ENCODE measurements around the gene CA5A. TPM values are rescaled to one million over a fixed set of nuclear protein-coding genes. Genes with fewer than 3 reads are reported as not detected.
A peak's percentile ranks its signal among the peaks of the same experiment; 100 is the strongest.
"Not testable (repeated sequence)": the region's sequence is repeated elsewhere in the genome, so short reads cannot be mapped to it uniquely, and the experiment has no call there.

CA5A gene
- total RNA-seq, 2 donors from 2014 or later, result not detected

DNA sequence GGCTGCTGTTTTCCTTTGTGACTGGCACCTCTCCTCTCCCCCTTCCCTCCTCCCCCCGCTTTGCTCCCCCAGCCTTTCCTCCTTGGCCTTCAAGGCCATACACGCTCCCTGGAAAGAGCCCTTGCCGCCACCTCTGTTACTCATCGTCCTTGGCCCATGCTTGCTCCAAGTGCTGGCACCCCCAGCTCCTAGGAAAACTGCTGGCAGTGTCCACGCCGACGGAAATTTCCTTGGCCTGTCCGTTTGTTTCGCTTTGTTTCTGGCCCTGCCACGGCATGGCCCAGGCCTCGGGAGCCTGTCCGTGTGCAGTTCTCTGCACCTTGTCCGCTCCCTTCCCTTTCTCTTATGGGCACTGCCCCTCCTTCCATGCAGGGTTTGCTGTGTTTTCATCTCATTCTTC is 18.0 kb downstream of the CA5A start:
- no peak overlapping the region for H3K4me3 Mint-ChIP-seq
- H3K4me1 Mint-ChIP-seq (ENCODE audit: low read depth in 2 of 2), result peaks cover 0 to 2% of the 10 kb centered on the region in 2 donors
- peaks cover 7 to 8% of the 10 kb centered on the region in 2 donors for H3K27me3 Mint-ChIP-seq
- no peaks in the 10 kb centered on the region for H3K9me3 Mint-ChIP-seq
- H3K27ac Mint-ChIP-seq, result no peak overlapping the region
- H3K36me3 Mint-ChIP-seq, result no peaks in the 10 kb centered on the region
- ATAC-seq (no peak), DNase-seq (ENCODE audit: low spot score) (no peak)

DNA sequence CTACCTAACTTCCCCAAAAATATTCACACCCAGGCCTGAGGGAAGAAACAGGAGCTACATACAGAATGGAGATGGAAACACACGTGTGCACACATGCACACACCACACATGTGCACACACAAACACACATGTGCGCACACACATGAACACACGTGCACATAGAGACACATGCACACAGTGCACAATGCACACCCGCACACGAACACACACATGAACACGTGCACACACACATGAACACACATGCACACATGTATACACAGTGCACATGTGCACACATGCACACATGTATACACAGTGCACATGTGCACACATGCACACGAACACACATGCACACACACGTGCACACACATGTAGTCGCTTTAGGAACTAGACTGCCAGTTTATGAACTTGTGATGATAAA is 18.8 kb downstream of the CA5A start:
- H3K4me1 Mint-ChIP-seq (ENCODE audit: low read depth in 2 of 2), result peaks cover 2% of the 10 kb centered on the region in 2 donors
- no peaks in the 10 kb centered on the region for H3K9me3 Mint-ChIP-seq
- ATAC-seq (no peak), DNase-seq (ENCODE audit: low spot score) (no peak)
- H3K27ac Mint-ChIP-seq, result no peak overlapping the region
- H3K36me3 Mint-ChIP-seq, result no peaks in the 10 kb centered on the region
- H3K4me3 Mint-ChIP-seq, result no peak overlapping the region
- peaks cover 10% of the 10 kb centered on the region in 2 donors for H3K27me3 Mint-ChIP-seq

DNA sequence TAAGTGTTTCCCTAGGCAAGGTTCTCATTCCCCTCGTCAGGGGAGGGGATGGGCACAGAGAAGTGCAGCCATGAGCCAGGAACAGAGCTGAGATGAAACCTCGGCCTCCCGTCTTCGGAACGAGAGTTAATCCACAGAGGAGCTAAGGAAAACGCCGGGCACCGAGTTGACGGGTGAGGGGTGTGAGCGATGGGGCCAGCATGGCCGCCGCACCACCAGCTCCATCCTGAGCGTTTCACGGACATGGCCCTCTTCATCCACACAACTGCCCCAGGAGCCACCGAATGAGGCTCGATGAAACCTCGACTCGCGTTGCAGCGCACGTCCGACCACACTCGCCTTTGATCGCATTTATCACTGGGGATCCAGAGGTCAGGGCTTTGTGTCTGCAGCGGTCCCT is 21.5 kb downstream of the CA5A start:
- no peak overlapping the region for H3K4me3 Mint-ChIP-seq
- no peaks in the 10 kb centered on the region for H3K9me3 Mint-ChIP-seq
- peaks cover 4% of the 10 kb centered on the region in 2 donors for H3K4me1 Mint-ChIP-seq (ENCODE audit: low read depth in 2 of 2)
- ATAC-seq, result no peak
- H3K27me3 Mint-ChIP-seq, result peaks cover 13% of the 10 kb centered on the region in 2 donors
- DNase-seq (ENCODE audit: low spot score), result peak; percentile 50
- H3K27ac Mint-ChIP-seq, result no peak overlapping the region
- no peaks in the 10 kb centered on the region for H3K36me3 Mint-ChIP-seq

DNA sequence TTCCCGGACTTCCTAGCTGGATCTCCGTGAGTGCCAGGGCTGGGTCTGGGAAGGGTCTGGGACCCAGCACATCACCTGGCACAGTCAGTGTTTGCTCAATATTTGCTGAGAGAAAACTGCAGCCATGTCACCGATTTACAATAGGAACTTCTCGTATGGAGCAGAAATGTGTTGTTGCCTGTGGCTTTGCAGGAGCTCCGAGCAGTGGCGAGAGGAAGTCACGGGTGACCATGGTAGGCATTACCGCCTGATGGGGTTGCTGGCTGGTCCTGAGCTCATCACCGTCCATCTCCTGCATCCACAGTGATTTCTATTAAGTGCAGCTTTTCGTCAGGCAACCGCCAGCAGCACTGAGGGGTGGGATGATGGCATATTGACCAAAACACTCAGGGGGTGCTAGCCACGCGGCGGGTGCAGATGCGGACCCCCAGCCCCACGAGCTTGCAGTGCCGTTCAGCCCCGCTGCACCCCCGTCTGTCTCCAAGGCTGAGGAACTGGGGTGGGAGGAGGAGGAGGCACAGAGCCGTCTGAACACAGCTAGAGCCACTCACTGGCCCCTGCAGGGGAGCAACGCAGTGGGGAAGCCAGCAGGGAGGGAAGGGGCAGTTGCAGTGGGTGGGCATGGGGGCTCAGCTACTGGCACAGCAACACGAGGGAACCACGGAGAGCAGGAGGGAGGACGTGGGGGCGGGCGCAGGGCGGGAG is 22.2 kb downstream of the CA5A start:
- not testable (repeated sequence) for H3K4me1 Mint-ChIP-seq (ENCODE audit: low read depth in 2 of 2); H3K27ac Mint-ChIP-seq; H3K9me3 Mint-ChIP-seq; H3K36me3 Mint-ChIP-seq; DNase-seq (ENCODE audit: low spot score); ATAC-seq; H3K4me3 Mint-ChIP-seq
- H3K27me3 Mint-ChIP-seq, result peaks cover 13 to 15% of the 10 kb centered on the region in 2 donors

DNA sequence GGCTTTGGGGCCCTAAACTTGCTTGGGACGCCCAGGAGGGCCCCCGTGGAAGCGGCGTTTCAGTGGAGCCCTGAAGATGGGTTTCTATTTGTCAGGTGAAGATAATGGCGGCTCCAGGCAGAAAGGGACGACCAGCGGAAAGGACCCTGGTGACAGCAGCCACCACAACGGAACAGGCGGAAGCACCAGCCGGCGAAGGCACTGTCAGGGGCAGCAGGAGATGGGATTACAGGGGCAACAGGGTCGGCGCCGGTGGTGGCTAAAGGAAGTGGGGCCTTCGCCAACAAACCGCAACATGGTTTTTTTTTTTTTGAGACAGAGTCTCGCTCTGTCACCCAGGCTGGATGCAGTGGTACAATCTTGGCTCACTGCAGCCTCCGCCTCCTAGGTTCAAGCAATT is 23.6 kb downstream of the CA5A start:
- H3K36me3 Mint-ChIP-seq; ATAC-seq; H3K9me3 Mint-ChIP-seq; H3K4me1 Mint-ChIP-seq (ENCODE audit: low read depth in 2 of 2): not testable (repeated sequence)
- Mint-ChIP-seq H3K27ac (peak overlapping the region in 1 of 2 donors; percentile 74), H3K27me3 (peaks cover 6 to 11% of the 10 kb centered on the region in 2 donors), H3K4me3 (peak overlapping the region; percentile 15)
- DNase-seq (ENCODE audit: low spot score), result peak; percentile 42

DNA sequence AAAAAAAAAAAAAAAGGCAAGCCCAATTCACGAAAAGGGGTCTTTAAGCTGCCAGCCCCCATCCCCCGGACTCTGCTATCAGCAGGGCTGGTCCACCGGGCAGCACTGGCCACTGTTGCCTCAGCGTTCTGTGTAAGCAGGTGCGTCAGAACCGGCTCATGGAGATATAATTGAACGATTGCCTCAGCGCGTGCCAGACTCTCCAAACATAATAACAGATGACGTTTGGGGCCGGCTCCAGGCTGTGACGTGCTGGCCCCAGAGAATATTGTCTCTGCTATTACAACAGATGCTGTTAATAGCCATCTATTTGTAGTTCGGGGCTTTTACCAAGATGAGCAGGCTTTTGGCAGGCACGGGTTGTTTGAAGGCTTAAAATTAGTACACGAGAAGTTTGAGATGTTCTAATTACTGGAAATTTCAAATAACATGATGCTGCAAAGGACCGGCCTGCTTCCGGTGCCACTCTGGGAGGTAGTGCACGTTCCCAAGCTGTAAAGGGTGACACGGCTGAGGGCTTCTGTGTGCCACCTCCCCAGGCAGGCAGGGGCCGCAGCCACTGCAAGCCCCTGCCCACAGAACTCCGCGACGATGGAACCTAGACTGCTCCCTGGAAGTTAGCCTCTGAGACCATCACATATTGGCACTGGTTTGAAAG is 25.1 kb downstream of the CA5A start:
- not testable (repeated sequence) for H3K27ac Mint-ChIP-seq
- DNase-seq (ENCODE audit: low spot score), result peak; percentile 31

DNA sequence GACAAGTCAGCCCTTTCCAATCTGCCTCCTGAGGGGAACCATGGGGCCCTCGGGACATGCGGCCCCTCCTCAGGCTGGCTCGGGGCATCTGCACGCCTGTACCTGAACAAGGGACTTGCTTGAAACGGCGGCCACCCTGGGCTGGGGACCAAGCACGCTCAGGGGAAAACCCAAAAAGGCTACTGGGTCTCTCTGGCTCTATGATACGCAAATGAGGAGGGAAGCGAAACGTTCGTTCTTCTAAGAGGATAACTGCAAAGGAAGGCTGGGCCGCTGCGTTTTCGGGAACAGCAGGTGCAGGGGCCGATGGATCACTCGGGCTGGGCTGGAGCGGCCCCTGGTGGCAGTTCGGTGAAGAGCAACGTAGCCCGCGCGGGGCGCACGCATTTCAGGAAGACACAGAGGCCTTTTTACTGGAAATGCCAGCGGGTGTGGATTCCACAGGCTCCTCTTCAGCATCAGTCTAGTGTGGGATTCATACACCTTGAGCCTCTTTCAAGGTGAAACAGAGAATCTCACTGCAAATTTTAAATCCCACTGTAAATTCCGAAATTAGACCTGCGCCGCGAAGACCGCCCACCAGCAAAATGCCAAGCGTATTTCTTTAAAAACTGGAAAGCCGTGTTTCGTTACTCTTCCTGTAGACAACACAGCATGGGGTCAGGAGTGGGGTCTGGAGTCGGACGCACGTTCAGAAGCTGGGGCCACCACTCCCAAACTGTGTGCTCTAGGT is 27.0 kb downstream of the CA5A start:
- not testable (repeated sequence) for H3K9me3 Mint-ChIP-seq; H3K4me3 Mint-ChIP-seq; H3K36me3 Mint-ChIP-seq; H3K4me1 Mint-ChIP-seq (ENCODE audit: low read depth in 2 of 2); H3K27me3 Mint-ChIP-seq
- ATAC-seq, result peak; percentile 80 to 85
- H3K27ac Mint-ChIP-seq, result peak overlapping the region in 1 of 2 donors; percentile 37
- DNase-seq (ENCODE audit: low spot score), result peak; percentile 76

More for the DNA sequence above, 25.1 kb downstream of the CA5A start:
- ATAC-seq; H3K36me3 Mint-ChIP-seq; H3K4me3 Mint-ChIP-seq; H3K9me3 Mint-ChIP-seq; H3K4me1 Mint-ChIP-seq (ENCODE audit: low read depth in 2 of 2): not testable (repeated sequence)
- H3K27me3 Mint-ChIP-seq, result peaks cover 6 to 11% of the 10 kb centered on the region in 2 donors

DNA sequence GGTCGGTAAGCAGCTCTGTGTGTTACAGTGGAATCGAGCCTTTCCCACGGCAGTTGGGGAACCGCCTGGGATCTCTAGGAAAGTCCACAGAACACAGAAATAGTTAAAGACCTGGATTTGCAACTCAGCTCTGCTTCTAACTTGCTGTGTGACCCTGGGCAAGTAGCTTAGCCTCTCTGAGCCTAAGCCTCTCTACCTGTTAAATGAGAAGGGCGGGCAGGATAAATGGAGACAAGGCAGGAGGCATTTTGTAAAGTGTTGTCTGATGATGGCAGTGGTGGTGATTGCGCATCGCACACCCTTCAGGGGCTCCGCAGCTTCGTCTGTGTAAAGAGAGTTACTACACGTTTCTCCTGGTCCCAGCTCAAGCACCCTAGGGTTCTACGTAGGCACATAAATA is 28.2 kb downstream of the CA5A start:
- H3K4me3 Mint-ChIP-seq; H3K27me3 Mint-ChIP-seq; H3K27ac Mint-ChIP-seq; DNase-seq (ENCODE audit: low spot score); H3K9me3 Mint-ChIP-seq; ATAC-seq; H3K4me1 Mint-ChIP-seq (ENCODE audit: low read depth in 2 of 2); H3K36me3 Mint-ChIP-seq: not testable (repeated sequence)

DNA sequence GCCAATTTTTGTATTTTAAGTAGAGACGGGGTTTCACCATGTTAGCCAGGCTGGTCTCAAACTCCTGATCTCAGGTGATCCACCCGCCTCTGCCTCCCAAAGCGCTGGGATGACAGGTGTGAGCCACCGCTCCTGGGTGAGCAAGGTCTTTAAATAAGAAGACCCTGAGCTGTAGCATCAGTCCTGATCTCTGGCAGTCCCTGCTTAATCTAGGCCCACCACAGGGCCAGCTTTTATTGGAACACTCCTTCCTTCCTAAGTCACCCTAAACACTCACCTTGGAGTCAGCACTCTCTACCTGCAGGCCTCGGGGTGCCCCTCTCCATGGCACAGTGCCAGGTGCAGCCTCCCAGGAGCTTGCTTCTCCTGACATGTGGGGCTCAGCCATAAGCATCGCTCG is 30.8 kb downstream of the CA5A start:
- H3K4me1 Mint-ChIP-seq (ENCODE audit: low read depth in 2 of 2); H3K9me3 Mint-ChIP-seq; H3K27ac Mint-ChIP-seq; H3K36me3 Mint-ChIP-seq; H3K27me3 Mint-ChIP-seq; H3K4me3 Mint-ChIP-seq: not testable (repeated sequence)
- DNase-seq (ENCODE audit: low spot score), result peak; percentile 39
- peak in 1 of 2 donors; percentile 6 for ATAC-seq

DNA sequence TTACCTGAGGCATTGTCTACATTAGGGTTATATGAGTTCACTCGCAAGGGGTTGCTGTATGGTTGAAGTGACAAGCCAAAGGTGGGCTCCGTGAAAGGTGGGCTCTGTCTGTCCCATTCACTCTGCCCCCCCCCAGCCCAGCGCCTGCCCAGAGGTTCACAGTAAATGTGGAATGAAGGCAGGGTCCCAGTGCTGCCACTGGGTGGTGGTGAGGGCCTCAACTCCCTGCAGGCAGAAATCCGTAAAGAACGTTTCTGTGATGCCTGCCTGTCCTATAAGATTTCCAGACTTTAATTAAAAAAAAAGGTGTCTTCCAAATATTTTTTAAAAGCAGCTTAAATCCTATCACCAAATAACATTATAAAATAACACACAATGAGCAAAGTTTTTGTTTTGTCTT is 31.4 kb downstream of the CA5A start:
- not testable (repeated sequence) for H3K4me3 Mint-ChIP-seq, H3K27ac Mint-ChIP-seq

DNA sequence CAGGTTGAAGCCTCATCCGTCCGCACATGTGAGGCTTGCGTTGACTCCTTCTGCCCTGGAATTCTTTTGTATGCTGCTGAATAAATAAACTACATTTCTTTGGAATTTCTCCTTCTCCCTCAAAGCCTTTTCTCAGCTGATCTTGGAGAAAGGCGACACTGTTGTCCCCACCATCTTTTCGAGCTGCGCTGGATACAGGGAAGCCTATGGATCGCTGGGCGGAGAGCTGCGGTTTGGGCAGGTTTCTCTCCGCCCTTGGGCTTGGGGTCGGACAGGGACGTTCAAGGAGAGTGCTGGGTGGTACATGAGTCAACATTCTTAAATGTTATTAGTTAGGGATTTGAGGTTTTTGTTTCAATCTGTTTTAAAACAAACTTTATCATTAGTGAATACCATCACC is 35.8 kb downstream of the CA5A start:
- not testable (repeated sequence) for ATAC-seq; DNase-seq (ENCODE audit: low spot score); H3K27me3 Mint-ChIP-seq; H3K4me3 Mint-ChIP-seq; H3K9me3 Mint-ChIP-seq; H3K36me3 Mint-ChIP-seq; H3K27ac Mint-ChIP-seq
- peaks cover 26 to 27% of the 10 kb centered on the region in 2 donors for H3K4me1 Mint-ChIP-seq (ENCODE audit: low read depth in 2 of 2)

More for the DNA sequence above, 31.4 kb downstream of the CA5A start:
- H3K4me1 Mint-ChIP-seq (ENCODE audit: low read depth in 2 of 2); H3K36me3 Mint-ChIP-seq; H3K27me3 Mint-ChIP-seq; H3K9me3 Mint-ChIP-seq; ATAC-seq: not testable (repeated sequence)
- peak; percentile 53 for DNase-seq (ENCODE audit: low spot score)

DNA sequence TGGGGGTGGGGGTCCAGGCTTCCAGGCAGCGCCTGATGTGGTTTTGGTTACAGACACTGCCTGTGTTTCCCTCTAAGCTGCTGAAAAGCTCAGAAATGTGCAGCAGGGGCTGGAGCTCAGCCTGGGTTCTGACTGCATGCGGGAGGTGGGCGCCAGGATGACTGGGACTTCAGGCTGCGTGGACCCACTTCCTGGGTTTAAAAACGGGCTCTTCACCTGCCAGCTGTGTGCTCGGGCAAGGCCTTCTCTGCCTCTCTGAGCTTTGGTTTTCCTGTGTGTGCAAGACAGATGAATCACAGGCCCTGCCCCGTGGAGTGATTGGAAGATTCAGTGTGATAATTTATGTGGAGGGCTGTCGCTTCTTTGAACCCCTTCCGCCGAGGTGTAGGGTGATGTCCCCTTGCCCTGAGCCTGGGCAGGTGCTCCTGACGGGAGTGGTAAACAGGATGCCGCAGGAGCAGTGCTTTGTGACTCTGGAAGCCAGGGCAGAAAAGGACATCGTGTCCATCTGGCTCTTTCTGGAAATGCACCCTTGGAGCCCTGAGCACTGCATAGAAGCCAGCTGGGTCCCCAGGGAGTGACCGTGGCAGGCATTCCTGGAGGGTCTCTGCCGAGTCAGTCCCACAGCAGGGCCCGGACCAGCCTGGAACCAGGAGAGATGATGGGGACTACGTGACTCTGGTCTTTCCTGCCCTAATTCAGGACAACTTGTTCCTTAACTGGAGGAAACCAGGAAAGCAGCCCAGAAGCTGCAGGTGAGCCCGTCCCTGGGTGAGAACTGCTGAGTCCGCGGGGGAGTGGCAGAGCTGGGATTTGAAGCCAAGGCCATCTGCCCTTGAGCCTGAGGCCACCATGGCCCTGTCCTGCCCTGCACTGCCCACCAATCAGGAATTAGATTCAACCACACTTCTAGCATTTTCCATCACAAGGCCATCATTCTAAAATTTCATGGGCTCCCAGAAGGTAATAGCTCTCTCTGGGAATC is 38.5 kb downstream of the CA5A start:
- Mint-ChIP-seq H3K4me1 (ENCODE audit: low read depth in 2 of 2) (peaks cover 28 to 34% of the 10 kb centered on the region in 2 donors), H3K4me3 (peak overlapping the region; percentile 78), H3K36me3 (no peaks in the 10 kb centered on the region), H3K27me3 (peaks cover 0 to 2% of the 10 kb centered on the region in 2 donors), H3K27ac (peak overlapping the region; percentile 85 to 93), H3K9me3 (no peaks in the 10 kb centered on the region)
- ATAC-seq, result peak; percentile 58 to 59
- peak; percentile 75 for DNase-seq (ENCODE audit: low spot score)

DNA sequence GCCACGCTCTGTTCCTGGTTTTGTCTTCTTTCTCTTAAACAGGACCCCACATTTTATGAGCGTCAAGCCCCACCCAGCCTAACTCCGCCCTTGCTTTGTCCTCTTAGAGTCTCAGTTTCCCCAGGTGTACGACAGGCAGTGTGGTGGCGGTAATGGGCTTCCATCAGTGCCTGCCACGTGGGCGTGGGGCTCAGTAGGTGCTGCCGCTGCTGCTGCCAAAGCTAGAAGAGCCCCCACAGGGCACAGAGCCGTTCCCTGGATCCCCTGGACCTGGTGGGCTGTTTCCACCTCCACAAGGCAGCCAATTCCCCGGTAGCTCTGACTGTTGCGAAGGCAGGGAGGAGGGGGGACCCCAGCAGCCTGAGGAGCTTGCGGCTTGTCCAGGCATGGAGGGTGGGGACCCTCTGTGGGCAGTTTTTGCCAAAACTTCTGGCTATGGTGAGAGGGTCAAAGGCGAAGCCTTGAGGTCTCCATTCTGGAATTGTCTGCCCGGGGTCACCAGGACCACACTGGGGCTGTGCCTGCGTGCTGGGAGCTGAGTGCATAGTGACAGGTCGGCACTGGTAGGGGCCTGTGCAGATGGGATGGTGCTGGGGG is 39.3 kb downstream of the CA5A start:
- H3K27me3 Mint-ChIP-seq; DNase-seq (ENCODE audit: low spot score); ATAC-seq; H3K36me3 Mint-ChIP-seq; H3K9me3 Mint-ChIP-seq: not testable (repeated sequence)
- H3K4me3 Mint-ChIP-seq, result peak overlapping the region; percentile 78
- H3K4me1 Mint-ChIP-seq (ENCODE audit: low read depth in 2 of 2), result peaks cover 28 to 34% of the 10 kb centered on the region in 2 donors
- H3K27ac Mint-ChIP-seq, result peak overlapping the region; percentile 85 to 93
